Endodermal cell (in vitro differentiated cells): ENCODE results near the gene UBXN11. TPM values are rescaled to one million over a fixed set of nuclear protein-coding genes. Genes with fewer than 3 reads are reported as not detected.

Experiments
- DNase-seq: peaks from one replicate; pipeline ENCODE4 v3.0.0-alpha.2; 2017
- H3K27ac ChIP-seq: 2 replicates; pipeline ENCODE4 v1.5.1; 2013; ENCODE audit warnings: mild to moderate bottlenecking, low read depth, low read length, moderate library complexity
- H3K27me3 ChIP-seq: 2 replicates; pipeline ENCODE4 v1.6.1; 2013; ENCODE audit warnings: mild to moderate bottlenecking, low read length, moderate library complexity; ENCODE audit not compliant: insufficient read depth, control insufficient read depth, poor library complexity, severe bottlenecking
- H3K36me3 ChIP-seq: 2 replicates; pipeline ENCODE4 v1.7.0; 2013; ENCODE audit warnings: mild to moderate bottlenecking, low read length, moderate library complexity; ENCODE audit not compliant: control insufficient read depth, insufficient read depth
- H3K4me1 ChIP-seq: one replicate; pipeline ENCODE4 v1.7.0; 2013; ENCODE audit warnings: low read length; ENCODE audit not compliant: control insufficient read depth, insufficient read depth
- H3K4me3 ChIP-seq: 2 replicates; pipeline ENCODE4 v1.5.1; 2013; ENCODE audit warnings: mild to moderate bottlenecking, low read length, moderate library complexity
- H3K9ac ChIP-seq: 2 replicates; pipeline ENCODE4 v1.6.1; 2013; ENCODE audit warnings: mild to moderate bottlenecking, low read length, moderate library complexity; ENCODE audit not compliant: poor library complexity, severe bottlenecking; ENCODE audit errors: extremely low read depth
- H3K9me3 ChIP-seq: 2 replicates; pipeline ENCODE4 v1.6.1; 2013; ENCODE audit warnings: mild to moderate bottlenecking, low read length, moderate library complexity; ENCODE audit not compliant: control insufficient read depth
- H3K27ac Mint-ChIP-seq: 2 replicates; pipeline ENCODE4 v1.8.0; 2020; ENCODE audit warnings: mixed read lengths
- H3K27me3 Mint-ChIP-seq: 2 replicates; pipeline ENCODE4 v1.8.0; 2021; ENCODE audit warnings: mild to moderate bottlenecking, mixed read lengths; ENCODE audit not compliant: insufficient read depth
- H3K36me3 Mint-ChIP-seq: 2 replicates; pipeline ENCODE4 v1.8.0; 2020; ENCODE audit warnings: low read depth, mixed read lengths
- H3K4me1 Mint-ChIP-seq: 2 replicates; pipeline ENCODE4 v1.8.0; 2020; ENCODE audit warnings: mixed read lengths
- H3K4me3 Mint-ChIP-seq: 2 replicates; pipeline ENCODE4 v1.8.0; 2020; ENCODE audit warnings: mild to moderate bottlenecking, moderate library complexity, mixed read lengths
- H3K9me3 Mint-ChIP-seq: 2 replicates; pipeline ENCODE4 v1.8.0; 2020; ENCODE audit warnings: mild to moderate bottlenecking, mixed read lengths
- CTCF ChIP-seq: fragments of 200-600 bp; sonication (generic); conservative IDR thresholded peaks from 2 replicates; pipeline ENCODE4 v1.5.0; 2021; ENCODE audit warnings: antibody characterized with exemption, mild to moderate bottlenecking
- WGBS, 2 experiments: methylation state at CpG; one replicate each; pipeline versions ENCODE4 v1.1.5 to v1.1.7; 2013; ENCODE audit warnings: missing lambda C conversion rate in 2 of 2, mixed read lengths in 1 of 2; ENCODE audit not compliant: insufficient coverage in 1 of 2, insufficient read length in 1 of 2; 5-methylcytosine and 5-hydroxymethylcytosine counted together
- total RNA-seq, 2 donors: library from RNA; stranded (reverse); fragmentation: NEBNext Ultra II Directional in 1 of 2; extraction: Animal tissue kit (Norgen Biotek cat#: 25700) in 1 of 2; gene quantifications; 2 replicates in 1 of 2; 3 replicates in 1 of 2; pipeline ENCODE4 v1.2.1, GENCODE V29; 2021

The UBXN11 gene
- total RNA-seq, 2 donors from 2014 or later, result 24.3 to 30.3 TPM

- no peaks in the 10 kb centered on the region for H3K4me1 ChIP-seq
- H3K27ac ChIP-seq, result no peak overlapping the region
- Mint-ChIP-seq H3K27ac (no peak overlapping the region), H3K9me3 (no peaks in the 10 kb centered on the region), H3K27me3 (no peaks in the 10 kb centered on the region), H3K4me3 (no peak overlapping the region), H3K4me1 (no peaks in the 10 kb centered on the region), H3K36me3 (peaks cover 70% of the 10 kb centered on the region)
- no peak overlapping the region for H3K4me3 ChIP-seq
- no peaks in the 10 kb centered on the region for H3K9me3 ChIP-seq
- H3K9ac ChIP-seq, result no peak overlapping the region
- no peak for DNase-seq
- H3K36me3 ChIP-seq, result peaks cover 71% of the 10 kb centered on the region
- H3K27me3 ChIP-seq, result no peaks in the 10 kb centered on the region
- WGBS, 2 experiments, result 97 to 100% methylated on average over 1 to 2 of the region's 2 CpGs
- no peak for TF ChIP-seq CTCF
Observed at GRCh38 chr1:26259005-26259404, 47.4 kb downstream of the UBXN11 start.

- WGBS, 2 experiments, result 93 to 100% methylated on average over 2 of the region's 2 CpGs
- no peaks in the 10 kb centered on the region for H3K9me3 Mint-ChIP-seq
- H3K9me3 ChIP-seq, result no peaks in the 10 kb centered on the region
- no peak for DNase-seq
- H3K36me3 Mint-ChIP-seq, result peaks cover 64% of the 10 kb centered on the region
- H3K27ac ChIP-seq, result no peak overlapping the region
- no peaks in the 10 kb centered on the region for H3K27me3 Mint-ChIP-seq
- no peaks in the 10 kb centered on the region for H3K4me1 Mint-ChIP-seq
- H3K9ac ChIP-seq, result no peak overlapping the region
- no peak overlapping the region for H3K27ac Mint-ChIP-seq
- peaks cover 67% of the 10 kb centered on the region for H3K36me3 ChIP-seq
- no peaks in the 10 kb centered on the region for H3K27me3 ChIP-seq
- H3K4me3 ChIP-seq, result no peak overlapping the region
- no peaks in the 10 kb centered on the region for H3K4me1 ChIP-seq
- no peak overlapping the region for H3K4me3 Mint-ChIP-seq
- TF ChIP-seq CTCF, result no peak
Observed at GRCh38 chr1:26257222-26257621, 49.2 kb downstream of the UBXN11 start.

DNA sequence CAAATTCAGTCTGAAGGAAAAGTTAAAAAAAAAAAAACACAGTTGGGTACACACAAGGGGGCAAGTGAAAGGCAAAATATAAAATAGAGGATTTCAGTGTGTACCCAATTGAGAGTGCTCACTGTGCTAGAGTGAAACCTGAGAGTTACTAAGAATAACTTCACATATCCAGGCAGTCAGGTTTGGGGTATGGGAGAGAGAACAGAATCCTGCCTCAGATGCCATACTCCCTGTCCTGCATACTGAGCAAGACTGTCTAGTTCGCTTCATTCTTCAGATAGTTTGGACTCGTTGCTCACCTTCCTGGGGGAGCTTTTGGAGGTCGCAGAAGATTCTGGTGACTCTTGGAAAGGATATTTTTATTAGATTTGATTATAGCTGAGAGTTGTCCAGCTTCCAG lies 52.0 kb downstream of the UBXN11 start:
- WGBS, 2 experiments, result 88 to 100% methylated on average over 3 of the region's 3 CpGs
- no peak overlapping the region for H3K4me3 ChIP-seq
- no peak overlapping the region for H3K9ac ChIP-seq
- no peak overlapping the region for H3K27ac Mint-ChIP-seq
- no peak for TF ChIP-seq CTCF
- peaks cover 63% of the 10 kb centered on the region for H3K36me3 Mint-ChIP-seq
- no peaks in the 10 kb centered on the region for H3K4me1 ChIP-seq
- no peak for DNase-seq
- no peaks in the 10 kb centered on the region for H3K27me3 ChIP-seq
- peaks cover 8% of the 10 kb centered on the region for H3K9me3 Mint-ChIP-seq
- no peaks in the 10 kb centered on the region for H3K27me3 Mint-ChIP-seq
- H3K27ac ChIP-seq, result no peak overlapping the region
- peaks cover 57% of the 10 kb centered on the region for H3K36me3 ChIP-seq
- H3K4me3 Mint-ChIP-seq, result no peak overlapping the region
- no peaks in the 10 kb centered on the region for H3K4me1 Mint-ChIP-seq
- peaks cover 13% of the 10 kb centered on the region for H3K9me3 ChIP-seq
